Measurements from ENCODE around the gene NR1H3. TPM values are rescaled to one million over a fixed set of nuclear protein-coding genes. Genes with fewer than 3 reads are reported as not detected.

NR1H3 gene
- total and polyA plus RNA-seq, 7 donors = 3.9 to 12.6 (median 6.2) TPM

DNA sequence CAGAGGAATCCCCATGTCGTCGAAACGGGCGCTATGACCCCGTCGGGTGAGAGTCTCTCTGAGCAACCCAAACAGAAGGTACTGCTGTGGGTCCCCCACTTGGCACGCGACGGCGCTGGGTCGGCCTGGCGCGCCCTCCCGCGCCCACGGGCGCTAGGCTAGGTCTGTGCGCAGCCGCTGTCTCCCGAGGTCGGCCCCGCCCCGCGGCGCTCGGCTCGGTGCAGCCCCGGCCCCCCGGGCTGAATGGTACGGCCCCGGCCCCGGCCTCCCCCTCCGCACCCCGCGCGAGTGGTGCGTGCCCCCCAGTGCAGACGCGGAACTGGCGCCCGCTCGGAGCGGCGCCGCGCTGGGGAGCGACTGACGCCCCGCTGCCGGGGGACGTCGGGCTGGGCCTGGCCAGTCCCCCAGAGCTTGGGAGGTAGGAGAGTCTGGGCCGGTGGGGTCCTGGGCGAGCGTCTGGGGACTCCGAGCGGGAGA lies 12.1 kb downstream of the NR1H3 start, which contains the start of gene MADD:
TSS of gene MADD (plus strand) at position 305 of the 477 bp plus-strand sequence.
- 0 to 1% (median 0%) methylated on average over 26 to 57 of the region's 57 CpGs for WGBS, 3 donors
- peak within 1 kb of the TSS; percentile 88 for H3K4me3 ChIP-seq
- intact Hi-C loops (cut with DNase I) = loop anchor here (2.0 to 10.0 kb wide), 3 partner anchors 82 to 375 kb away; partner anchors contain the start of gene MYBPC3 (in 1 of the 2)
- ATAC-seq (peak; percentile 86 to 93 (median 89)), DNase-seq (peak; percentile 92 to 95)
- peaks cover 0 to 16% of the 10 kb centered on the region in 2 donors for H3K36me3 ChIP-seq (ENCODE audit: insufficient read depth in 1 of 2, low read depth in 1 of 2)
- H3K9me3 ChIP-seq = no peaks in the 10 kb centered on the region
- TF ChIP-seq, protein P1, sequence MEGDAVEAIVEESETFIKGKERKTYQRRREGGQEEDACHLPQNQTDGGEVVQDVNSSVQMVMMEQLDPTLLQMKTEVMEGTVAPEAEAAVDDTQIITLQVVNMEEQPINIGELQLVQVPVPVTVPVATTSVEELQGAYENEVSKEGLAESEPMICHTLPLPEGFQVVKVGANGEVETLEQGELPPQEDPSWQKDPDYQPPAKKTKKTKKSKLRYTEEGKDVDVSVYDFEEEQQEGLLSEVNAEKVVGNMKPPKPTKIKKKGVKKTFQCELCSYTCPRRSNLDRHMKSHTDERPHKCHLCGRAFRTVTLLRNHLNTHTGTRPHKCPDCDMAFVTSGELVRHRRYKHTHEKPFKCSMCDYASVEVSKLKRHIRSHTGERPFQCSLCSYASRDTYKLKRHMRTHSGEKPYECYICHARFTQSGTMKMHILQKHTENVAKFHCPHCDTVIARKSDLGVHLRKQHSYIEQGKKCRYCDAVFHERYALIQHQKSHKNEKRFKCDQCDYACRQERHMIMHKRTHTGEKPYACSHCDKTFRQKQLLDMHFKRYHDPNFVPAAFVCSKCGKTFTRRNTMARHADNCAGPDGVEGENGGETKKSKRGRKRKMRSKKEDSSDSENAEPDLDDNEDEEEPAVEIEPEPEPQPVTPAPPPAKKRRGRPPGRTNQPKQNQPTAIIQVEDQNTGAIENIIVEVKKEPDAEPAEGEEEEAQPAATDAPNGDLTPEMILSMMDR (IDR thresholded peaks at IDR 0.05) = peak; percentile 9
- peak within 1 kb of the TSS; percentile 96 for H3K27ac ChIP-seq
- no peaks in the 10 kb centered on the region for H3K27me3 ChIP-seq (ENCODE audit: insufficient read depth in 3 of 3, low read length in 2 of 3)
- peaks cover 46% of the 10 kb centered on the region for H3K4me1 ChIP-seq

DNA sequence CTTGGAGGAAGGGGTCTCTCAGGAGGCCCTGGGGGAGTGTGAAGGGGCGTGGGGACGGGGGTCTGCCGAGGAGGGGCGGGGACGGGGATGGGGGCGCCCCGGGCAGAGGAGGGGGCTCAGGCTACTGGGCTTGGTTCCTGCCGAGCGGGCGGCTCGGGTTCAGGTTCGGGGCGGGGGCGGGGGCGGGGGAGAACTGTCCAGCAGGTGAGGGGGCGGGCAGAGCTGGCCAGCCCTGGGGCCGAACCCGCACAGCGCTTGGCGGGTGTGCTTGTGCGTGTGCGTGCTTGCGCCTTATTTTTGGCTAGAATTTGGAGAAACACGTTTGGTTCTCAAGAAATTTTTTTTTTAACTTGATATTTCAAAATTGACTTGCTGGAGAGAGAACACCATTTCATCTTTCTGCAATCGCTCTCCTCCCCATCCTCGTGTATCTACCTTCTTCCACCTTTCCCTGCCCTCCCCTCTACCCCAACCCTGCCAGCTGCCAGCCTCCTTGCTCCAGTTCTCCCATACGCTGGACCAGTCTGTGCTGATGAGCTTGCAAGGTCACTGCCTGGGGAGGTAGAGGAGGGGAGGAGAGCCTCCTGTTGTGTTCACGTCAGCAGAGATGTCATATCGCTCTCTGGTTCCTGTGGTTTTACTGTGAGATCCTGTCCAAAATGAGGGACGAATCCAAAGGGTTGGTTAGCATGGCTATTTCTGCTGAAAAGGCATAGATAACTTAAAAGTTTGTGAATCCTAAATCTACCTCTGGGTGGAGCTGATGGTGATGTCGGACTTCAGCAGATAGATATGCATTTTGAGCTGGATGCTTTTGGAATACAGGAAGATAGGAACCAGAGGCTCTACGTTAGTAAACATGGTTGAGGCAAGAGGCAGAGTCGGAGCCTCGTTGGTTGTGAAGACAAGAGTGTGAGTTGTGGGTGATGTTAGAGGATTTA lies 12.8 kb downstream of the NR1H3 start:
- Histone ChIP-seq H3K27me3 (ENCODE audit: insufficient read depth in 3 of 3, low read length in 2 of 3) (no peaks in the 10 kb centered on the region), H3K4me3 (peak overlapping the region; percentile 88), H3K9me3 (no peaks in the 10 kb centered on the region), H3K36me3 (ENCODE audit: insufficient read depth in 1 of 2, low read depth in 1 of 2) (peaks cover under 1 to 23% of the 10 kb centered on the region in 2 donors), H3K27ac (peak overlapping the region; percentile 96), H3K4me1 (peaks cover 46% of the 10 kb centered on the region)
- ATAC-seq (peak in 2 of 4 donors; percentile 15 to 23), DNase-seq (peak in 1 of 2 donors; percentile 53)
- TF ChIP-seq, protein P1 (IDR thresholded peaks at IDR 0.05) = no peak
- WGBS, 3 donors = 3 to 6% (median 4%) methylated on average over 28 to 34 of the region's 34 CpGs
- intact Hi-C loops (cut with DNase I) = loop anchor here (2.0 to 5.0 kb wide), 2 partner anchors 82 to 84 kb away; partner anchors contain the start of gene MYBPC3 (in 1 of the 2)

DNA sequence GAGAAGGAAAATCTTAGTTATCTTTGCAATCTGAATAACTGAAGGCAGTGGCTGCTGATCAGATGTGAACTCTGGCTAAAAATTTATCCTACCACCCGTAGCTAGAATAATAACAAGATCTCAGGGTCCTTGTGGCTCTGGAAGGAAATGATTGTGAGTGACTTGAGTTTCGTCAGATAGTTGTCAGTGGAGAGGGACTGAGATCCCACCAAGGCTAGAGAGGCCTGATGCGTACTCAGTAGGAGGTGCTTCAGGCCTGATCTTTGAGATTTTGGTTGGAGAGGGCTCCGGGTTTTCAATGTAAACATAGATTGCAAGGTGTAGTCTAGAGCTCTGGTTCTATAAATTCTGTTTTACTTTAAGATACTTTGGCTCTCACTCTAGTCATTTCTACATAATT lies 13.5 kb downstream of the NR1H3 start:
- Histone ChIP-seq H3K27me3 (ENCODE audit: insufficient read depth in 3 of 3, low read length in 2 of 3) (no peaks in the 10 kb centered on the region), H3K4me1 (peaks cover 46% of the 10 kb centered on the region), H3K9me3 (no peaks in the 10 kb centered on the region), H3K27ac (peak overlapping the region; percentile 96), H3K36me3 (ENCODE audit: insufficient read depth in 1 of 2, low read depth in 1 of 2) (peaks cover 8 to 27% of the 10 kb centered on the region in 2 donors), H3K4me3 (peak overlapping the region; percentile 88)
- no peak for DNase-seq
- TF ChIP-seq, protein P1 (IDR thresholded peaks at IDR 0.05) = no peak
- intact Hi-C loops (cut with DNase I) = loop anchor here (2.0 to 5.0 kb wide), 2 partner anchors 81 to 83 kb away; partner anchors contain the start of gene MYBPC3 (in 1 of the 2)
- no peak for ATAC-seq
- WGBS, 3 donors = 49 to 72% (median 52%) methylated on average over 4 of the region's 4 CpGs

DNA sequence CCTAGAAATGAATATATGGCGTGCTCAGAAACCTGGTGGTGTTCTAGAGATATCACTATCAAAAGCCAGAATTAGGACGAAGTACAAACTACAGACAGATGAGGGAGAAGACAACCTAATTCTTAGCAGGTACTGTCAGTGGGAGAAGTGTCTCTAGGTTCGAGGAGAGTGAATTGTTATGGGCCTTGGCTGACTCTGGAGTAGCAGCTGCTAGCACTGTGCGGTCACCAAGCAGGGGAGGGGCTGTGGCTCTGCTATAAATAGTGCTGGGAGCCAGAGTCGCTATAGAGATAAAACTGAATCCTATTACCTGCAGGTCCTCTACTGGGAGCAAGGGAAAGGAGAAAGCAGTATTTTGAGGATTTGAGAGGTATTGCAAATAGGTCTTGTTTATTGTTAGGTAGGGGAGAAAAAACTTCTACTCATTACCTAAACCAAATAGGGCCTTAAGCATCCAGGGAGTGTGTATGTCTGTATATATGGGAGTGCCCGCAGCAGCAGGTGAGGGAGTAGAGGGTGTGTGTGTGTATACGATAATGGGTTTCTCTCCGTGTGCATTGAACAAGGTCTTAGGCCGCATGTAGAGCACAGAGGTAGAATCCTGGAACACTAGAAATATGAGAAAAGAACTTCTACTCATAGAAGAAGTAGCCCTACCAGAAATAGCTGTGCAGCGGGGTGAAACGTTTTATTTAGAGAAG lies 14.3 kb downstream of the NR1H3 start:
- H3K4me1 ChIP-seq = peaks cover 46% of the 10 kb centered on the region
- peak overlapping the region; percentile 88 for H3K4me3 ChIP-seq
- intact Hi-C loops (cut with DNase I) = loop anchor here (2.0 to 5.0 kb wide), 3 partner anchors 59 to 83 kb away; partner anchors contain the start of gene MYBPC3 (in 1 of the 2)
- DNase-seq (peak; percentile 35 to 77), ATAC-seq (peak; percentile 46 to 68 (median 65))
- H3K36me3 ChIP-seq (ENCODE audit: insufficient read depth in 1 of 2, low read depth in 1 of 2) = peaks cover 9 to 33% of the 10 kb centered on the region in 2 donors
- WGBS, 3 donors = 35 to 49% (median 35%) methylated on average over 11 of the region's 11 CpGs
- H3K9me3 ChIP-seq = no peaks in the 10 kb centered on the region
- TF ChIP-seq, protein P1 (IDR thresholded peaks at IDR 0.05) = no peak
- H3K27me3 ChIP-seq (ENCODE audit: insufficient read depth in 3 of 3, low read length in 2 of 3) = no peaks in the 10 kb centered on the region
- H3K27ac ChIP-seq = peak overlapping the region; percentile 96
